Measurements from ENCODE around the gene MYO18B. TPM values are rescaled to one million over a fixed set of nuclear protein-coding genes. Genes with fewer than 3 reads are reported as not detected.

The MYO18B gene
- polyA plus RNA-seq, 3 donors = not detected

- Mint-ChIP-seq H3K4me1 (no peaks in the 10 kb centered on the region), H3K9me3 (peaks cover 8 to 13% (median 12%) of the 10 kb centered on the region in 7 donors), H3K27ac (no peak overlapping the region), H3K4me3 (no peak overlapping the region), H3K27me3 (ENCODE audit: low read depth in 3 of 3) (peaks cover 5 to 29% (median 19%) of the 10 kb centered on the region in 3 donors), H3K36me3 (no peaks in the 10 kb centered on the region)
- Histone ChIP-seq H3K4me1 (ENCODE audit: control insufficient read depth in 1 of 2, insufficient read depth in 2 of 2, low read length in 2 of 2) (no peaks in the 10 kb centered on the region), H4K20me1 (ENCODE audit: insufficient read depth, low read length) (no peaks in the 10 kb centered on the region), H3K36me3 (replicated peaks in 1 of 2; ENCODE audit: control insufficient read depth in 1 of 2, insufficient read depth in 2 of 2, low read length in 2 of 2) (no peaks in the 10 kb centered on the region), H3K79me2 (ENCODE audit: insufficient read depth, low read length) (no peaks in the 10 kb centered on the region), H2AFZ (ENCODE audit: insufficient read depth, low read depth, low read length, poor library complexity, severe bottlenecking) (no peak overlapping the region), H3K4me3 (replicated peaks in 1 of 3; ENCODE audit: low read depth in 2 of 3, low read length in 3 of 3) (no peak overlapping the region), H3K27ac (ENCODE audit: low read depth in 1 of 2, low read length in 2 of 2) (no peak overlapping the region), H3K4me2 (replicated peaks; ENCODE audit: extremely low read depth, low read length, poor library complexity, severe bottlenecking) (no peak overlapping the region), H3K9me3 (replicated peaks in 1 of 2; ENCODE audit: control insufficient read depth in 1 of 2, insufficient read depth in 1 of 2, low read length in 2 of 2) (no peaks in the 10 kb centered on the region), H3K27me3 (ENCODE audit: control insufficient read depth in 2 of 2, insufficient read depth in 2 of 2, low read length in 2 of 2) (no peaks in the 10 kb centered on the region), H3K9ac (ENCODE audit: insufficient read depth, low read length, poor library complexity, severe bottlenecking) (no peak overlapping the region)
- WGBS (ENCODE audit: insufficient coverage) = 100% methylated on average over 2 of the region's 4 CpGs
- no peak for TF ChIP-seq CTCF (IDR thresholded peaks at IDR 0.05)
- DNase-seq = no peak
- intact Hi-C loops (cut with micrococcal nuclease) = no loop called here
Observed at GRCh38 chr22:25930083-25930482, 188.1 kb downstream of the MYO18B start.

GRCh38 chr22:25930788-25931310 lies 188.9 kb downstream of the MYO18B start:
- no peak for TF ChIP-seq CTCF (IDR thresholded peaks at IDR 0.05)
- intact Hi-C loops (cut with micrococcal nuclease) = no loop called here
- Mint-ChIP-seq H3K4me1 (no peaks in the 10 kb centered on the region), H3K27ac (no peak overlapping the region), H3K9me3 (peaks cover 7 to 13% (median 12%) of the 10 kb centered on the region in 7 donors), H3K4me3 (no peak overlapping the region), H3K27me3 (ENCODE audit: low read depth in 3 of 3) (peaks cover 8 to 32% (median 25%) of the 10 kb centered on the region in 3 donors), H3K36me3 (no peaks in the 10 kb centered on the region)
- H3K9me3 ChIP-seq (replicated peaks in 1 of 2; ENCODE audit: control insufficient read depth in 1 of 2, insufficient read depth in 1 of 2, low read length in 2 of 2) = no peaks in the 10 kb centered on the region
- H4K20me1 ChIP-seq (ENCODE audit: insufficient read depth, low read length) = no peaks in the 10 kb centered on the region
- DNase-seq = no peak
- H3K27ac ChIP-seq (ENCODE audit: low read depth in 1 of 2, low read length in 2 of 2) = no peak overlapping the region
- WGBS (ENCODE audit: insufficient coverage) = 81% methylated on average over 5 of the region's 7 CpGs
- H3K4me3 ChIP-seq (replicated peaks in 1 of 3; ENCODE audit: low read depth in 2 of 3, low read length in 3 of 3) = no peak overlapping the region
- H2AFZ ChIP-seq (ENCODE audit: insufficient read depth, low read depth, low read length, poor library complexity, severe bottlenecking) = no peak overlapping the region
- no peaks in the 10 kb centered on the region for H3K36me3 ChIP-seq (replicated peaks in 1 of 2; ENCODE audit: control insufficient read depth in 1 of 2, insufficient read depth in 2 of 2, low read length in 2 of 2)
- no peak overlapping the region for H3K9ac ChIP-seq (ENCODE audit: insufficient read depth, low read length, poor library complexity, severe bottlenecking)
- no peaks in the 10 kb centered on the region for H3K4me1 ChIP-seq (ENCODE audit: control insufficient read depth in 1 of 2, insufficient read depth in 2 of 2, low read length in 2 of 2)
- H3K79me2 ChIP-seq (ENCODE audit: insufficient read depth, low read length) = no peaks in the 10 kb centered on the region
- no peaks in the 10 kb centered on the region for H3K27me3 ChIP-seq (ENCODE audit: control insufficient read depth in 2 of 2, insufficient read depth in 2 of 2, low read length in 2 of 2)
- no peak overlapping the region for H3K4me2 ChIP-seq (replicated peaks; ENCODE audit: extremely low read depth, low read length, poor library complexity, severe bottlenecking)
